Panc1 (cell line): ENCODE results near the gene SLC25A29. TPM values are rescaled to one million over a fixed set of nuclear protein-coding genes. Genes with fewer than 3 reads are reported as not detected.
"Not testable (repeated sequence)": the region's sequence is repeated elsewhere in the genome, so short reads cannot be mapped to it uniquely, and the experiment has no call there.

Source experiments
- ATAC-seq: fragments of 200-7000 bp; cut with Tn5 transposase; 2 replicates; pipeline ENCODE4 v1.9.1; 2020; ENCODE audit warnings: mild to moderate bottlenecking, moderate library complexity
- BruUV-seq: library from RNA; stranded (reverse); fragments of 400-500 nt; replicated peaks from 2 replicates; lab custom pipeline; 2021; lab: Mats Ljungman, UMichigan
- CTCF ChIA-PET: fragments of 300-600 bp; sonication (Branson Sonifier 250); formaldehyde crosslinking; loops from one replicate; lab custom pipeline; 2022; ENCODE audit warnings: antibody characterized with exemption; lab: Charles Lee
- POLR2A ChIA-PET: fragments of 300-600 bp; sonication (Branson Sonifier 250); formaldehyde crosslinking; loops from one replicate; lab custom pipeline; 2022; ENCODE audit warnings: antibody characterized with exemption; lab: Charles Lee
- DNase-seq: peaks from one replicate; pipeline ENCODE4 v3.0.0-alpha.2; 2010; ENCODE audit warnings: low read depth, low spot score
- H3K27ac ChIP-seq: 2 replicates; pipeline ENCODE4 v1.5.1; 2011; ENCODE audit warnings: mild to moderate bottlenecking, low read length, inconsistent platforms
- H3K27me3 ChIP-seq: fragments of 200-500 bp; sonication (Bioruptor generic); 2 replicates; pipeline ENCODE4 v1.6.0; 2014; ENCODE audit warnings: low read length, inconsistent platforms; ENCODE audit not compliant: control insufficient read depth, insufficient read depth
- H3K36me3 ChIP-seq: fragments of 200-500 bp; sonication (Bioruptor generic); 2 replicates; pipeline ENCODE4 v1.5.1; 2014; ENCODE audit warnings: inconsistent platforms, mild to moderate bottlenecking, low read length, moderate library complexity; ENCODE audit not compliant: control insufficient read depth, insufficient read depth
- H3K4me1 ChIP-seq: 2 replicates; pipeline ENCODE4 v1.5.1; 2011; ENCODE audit warnings: inconsistent platforms, mild to moderate bottlenecking, low read length, moderate library complexity; ENCODE audit not compliant: control insufficient read depth, insufficient read depth
- H3K4me3 ChIP-seq, 2 experiments: 2 replicates each; pipeline ENCODE4 v1.5.1; 2011 to 2012; ENCODE audit warnings: low read depth in 2 of 2, low read length in 2 of 2, mild to moderate bottlenecking in 2 of 2, inconsistent platforms in 1 of 2, moderate library complexity in 1 of 2
- H3K9me3 ChIP-seq: fragments of 200-500 bp; sonication (Bioruptor generic); 2 replicates; pipeline ENCODE4 v1.5.1; 2014; ENCODE audit warnings: low read depth, mild to moderate bottlenecking, inconsistent platforms, low read length, moderate library complexity; ENCODE audit not compliant: control insufficient read depth, insufficient read depth
- POLR2AphosphoS5 ChIP-seq: IDR thresholded peaks from 2 replicates; pipeline ENCODE4 v1.6.1; 2012; ENCODE audit warnings: mild to moderate bottlenecking, low read depth, low read length, moderate library complexity
- SIN3A ChIP-seq: IDR thresholded peaks from 2 replicates; pipeline ENCODE4 v1.6.1; 2012; ENCODE audit warnings: low read depth, mild to moderate bottlenecking, low read length, moderate library complexity, borderline replicate concordance; ENCODE audit not compliant: insufficient read depth
- TCF7L2 ChIP-seq: IDR thresholded peaks from 2 replicates; pipeline ENCODE4 v1.6.1; 2011; ENCODE audit warnings: mild to moderate bottlenecking, low read depth, low read length, inconsistent platforms
- in situ Hi-C: cut with HindIII; loops from 2 replicates; pipeline ENCODE4 v1.10.0; 2016; ENCODE audit warnings: low sequenced_read_pairs, low pct_unique_long_range_greater_than_20kb
- intact Hi-C: fragments of 100-400 bp; cut with micrococcal nuclease; formaldehyde crosslinking; loops from one replicate; pipeline ENCODE4 v1.10.0; 2022; ENCODE audit not compliant: unreplicated experiment
- total RNA-seq: library from RNA; stranded (reverse); gene quantifications from one replicate; pipeline ENCODE4 v1.2.1, GENCODE V29; 2021; ENCODE audit not compliant: unreplicated experiment
- TF ChIP-seq, protein P1 (sequence below), 2 experiments: IDR thresholded peaks; 2 replicates each; pipeline ENCODE4 v1.6.1; 2011 to 2012; ENCODE audit warnings: low read depth in 2 of 2, control low read depth in 1 of 2, low read length in 1 of 2, mild to moderate bottlenecking in 1 of 2, moderate library complexity in 1 of 2; ENCODE audit not compliant: insufficient read depth in 1 of 2
- TF ChIP-seq, protein P2 (sequence below): fragments of 450-650 bp; IDR thresholded peaks from 2 replicates; pipeline ENCODE4 v1.5.1; 2017; ENCODE audit warnings: mild to moderate bottlenecking

The SLC25A29 gene
- total RNA-seq, 1 experiment from 2014 or later: 33.6 TPM

DNA sequence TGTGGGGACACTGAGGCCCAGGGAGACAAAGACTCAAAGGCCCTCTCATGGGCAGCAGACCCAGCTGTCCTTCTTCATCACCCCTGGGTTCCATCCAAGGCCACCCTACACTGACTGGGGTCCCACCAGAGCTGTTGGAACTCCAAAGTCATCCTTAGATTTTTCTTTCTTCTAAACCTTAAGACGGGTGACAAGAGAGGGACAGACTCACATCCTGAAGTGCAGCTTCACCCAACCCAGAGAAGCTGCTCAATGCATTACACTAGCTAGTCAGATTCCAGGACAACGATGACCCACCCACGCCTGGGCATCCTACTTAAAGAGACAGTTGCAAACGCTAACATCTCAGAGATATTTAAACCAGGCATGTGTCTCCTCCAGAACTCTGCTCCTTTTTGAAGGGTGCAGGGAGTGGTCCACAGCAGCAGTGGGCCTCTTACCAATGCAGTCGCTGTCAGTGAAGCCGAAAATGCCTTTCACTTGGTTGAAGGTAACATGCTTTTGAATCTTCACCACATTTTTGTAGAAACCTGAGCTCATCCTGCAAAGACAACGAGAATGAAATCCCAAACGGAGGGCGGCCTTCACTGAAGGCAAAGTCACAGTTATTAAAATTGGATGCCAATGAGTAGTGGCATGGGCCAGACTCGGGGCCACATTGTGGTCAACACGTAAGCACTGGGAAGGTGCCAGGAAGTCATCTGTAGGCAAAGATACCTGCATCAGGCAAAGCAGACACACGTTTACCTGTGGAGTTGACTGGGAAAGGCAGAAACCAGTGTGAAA lies 40.3 kb upstream of the SLC25A29 start (continued):
- TF ChIP-seq SIN3A: no peak

DNA sequence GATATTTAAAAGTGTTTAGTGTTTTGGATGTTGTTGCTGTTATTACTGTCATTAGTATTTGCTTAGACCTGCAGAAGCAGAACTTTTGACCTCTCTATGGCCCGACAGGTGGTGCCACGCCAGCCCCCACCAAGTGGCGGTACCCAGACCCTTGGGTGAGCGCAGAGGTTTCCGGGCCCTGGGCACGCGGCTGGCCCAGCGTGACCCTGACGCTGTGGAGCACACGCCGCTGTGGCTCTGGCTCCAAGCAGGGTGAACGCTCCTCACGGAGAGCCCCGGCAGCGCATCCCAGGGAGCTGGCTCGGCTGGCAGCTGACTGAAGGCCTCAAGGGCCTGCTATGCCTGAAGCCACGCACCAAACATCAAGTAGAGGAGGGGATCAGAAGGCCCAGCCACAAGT lies 39.5 kb upstream of the SLC25A29 start:
- CTCF ChIA-PET: no interaction called here
- intact Hi-C loops: no loop called here
- no peak for DNase-seq
- H3K4me3 ChIP-seq: no peak overlapping the region
- no peaks in the 10 kb centered on the region for H3K36me3 ChIP-seq
- H3K27ac ChIP-seq: no peak overlapping the region
- peaks cover 5% of the 10 kb centered on the region; the same call in 1 of the 2 replicates for H3K4me1 ChIP-seq
- BruUV-seq: no TSS peak
- no peaks in the 10 kb centered on the region for H3K9me3 ChIP-seq
- no peak for ATAC-seq
- TF ChIP-seq SIN3A: no peak
- no peak for TF ChIP-seq POLR2AphosphoS5
- no peak for TF ChIP-seq TCF7L2
- TF ChIP-seq, protein P1, sequence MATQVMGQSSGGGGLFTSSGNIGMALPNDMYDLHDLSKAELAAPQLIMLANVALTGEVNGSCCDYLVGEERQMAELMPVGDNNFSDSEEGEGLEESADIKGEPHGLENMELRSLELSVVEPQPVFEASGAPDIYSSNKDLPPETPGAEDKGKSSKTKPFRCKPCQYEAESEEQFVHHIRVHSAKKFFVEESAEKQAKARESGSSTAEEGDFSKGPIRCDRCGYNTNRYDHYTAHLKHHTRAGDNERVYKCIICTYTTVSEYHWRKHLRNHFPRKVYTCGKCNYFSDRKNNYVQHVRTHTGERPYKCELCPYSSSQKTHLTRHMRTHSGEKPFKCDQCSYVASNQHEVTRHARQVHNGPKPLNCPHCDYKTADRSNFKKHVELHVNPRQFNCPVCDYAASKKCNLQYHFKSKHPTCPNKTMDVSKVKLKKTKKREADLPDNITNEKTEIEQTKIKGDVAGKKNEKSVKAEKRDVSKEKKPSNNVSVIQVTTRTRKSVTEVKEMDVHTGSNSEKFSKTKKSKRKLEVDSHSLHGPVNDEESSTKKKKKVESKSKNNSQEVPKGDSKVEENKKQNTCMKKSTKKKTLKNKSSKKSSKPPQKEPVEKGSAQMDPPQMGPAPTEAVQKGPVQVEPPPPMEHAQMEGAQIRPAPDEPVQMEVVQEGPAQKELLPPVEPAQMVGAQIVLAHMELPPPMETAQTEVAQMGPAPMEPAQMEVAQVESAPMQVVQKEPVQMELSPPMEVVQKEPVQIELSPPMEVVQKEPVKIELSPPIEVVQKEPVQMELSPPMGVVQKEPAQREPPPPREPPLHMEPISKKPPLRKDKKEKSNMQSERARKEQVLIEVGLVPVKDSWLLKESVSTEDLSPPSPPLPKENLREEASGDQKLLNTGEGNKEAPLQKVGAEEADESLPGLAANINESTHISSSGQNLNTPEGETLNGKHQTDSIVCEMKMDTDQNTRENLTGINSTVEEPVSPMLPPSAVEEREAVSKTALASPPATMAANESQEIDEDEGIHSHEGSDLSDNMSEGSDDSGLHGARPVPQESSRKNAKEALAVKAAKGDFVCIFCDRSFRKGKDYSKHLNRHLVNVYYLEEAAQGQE (IDR thresholded peaks at IDR 0.05; ENCODE audit: insufficient read depth in 1 of 2, low read depth in 2 of 2, low read length in 1 of 2): no peak
- TF ChIP-seq, protein P2, sequence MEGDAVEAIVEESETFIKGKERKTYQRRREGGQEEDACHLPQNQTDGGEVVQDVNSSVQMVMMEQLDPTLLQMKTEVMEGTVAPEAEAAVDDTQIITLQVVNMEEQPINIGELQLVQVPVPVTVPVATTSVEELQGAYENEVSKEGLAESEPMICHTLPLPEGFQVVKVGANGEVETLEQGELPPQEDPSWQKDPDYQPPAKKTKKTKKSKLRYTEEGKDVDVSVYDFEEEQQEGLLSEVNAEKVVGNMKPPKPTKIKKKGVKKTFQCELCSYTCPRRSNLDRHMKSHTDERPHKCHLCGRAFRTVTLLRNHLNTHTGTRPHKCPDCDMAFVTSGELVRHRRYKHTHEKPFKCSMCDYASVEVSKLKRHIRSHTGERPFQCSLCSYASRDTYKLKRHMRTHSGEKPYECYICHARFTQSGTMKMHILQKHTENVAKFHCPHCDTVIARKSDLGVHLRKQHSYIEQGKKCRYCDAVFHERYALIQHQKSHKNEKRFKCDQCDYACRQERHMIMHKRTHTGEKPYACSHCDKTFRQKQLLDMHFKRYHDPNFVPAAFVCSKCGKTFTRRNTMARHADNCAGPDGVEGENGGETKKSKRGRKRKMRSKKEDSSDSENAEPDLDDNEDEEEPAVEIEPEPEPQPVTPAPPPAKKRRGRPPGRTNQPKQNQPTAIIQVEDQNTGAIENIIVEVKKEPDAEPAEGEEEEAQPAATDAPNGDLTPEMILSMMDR: no peak
- POLR2A ChIA-PET: interaction anchor here (0.6 kb wide), 1 partner anchor 32 kb away, joined by 5 read pairs; no protein-coding TSS in a partner anchor
- in situ Hi-C loops: no loop called here
- no peaks in the 10 kb centered on the region for H3K27me3 ChIP-seq

DNA sequence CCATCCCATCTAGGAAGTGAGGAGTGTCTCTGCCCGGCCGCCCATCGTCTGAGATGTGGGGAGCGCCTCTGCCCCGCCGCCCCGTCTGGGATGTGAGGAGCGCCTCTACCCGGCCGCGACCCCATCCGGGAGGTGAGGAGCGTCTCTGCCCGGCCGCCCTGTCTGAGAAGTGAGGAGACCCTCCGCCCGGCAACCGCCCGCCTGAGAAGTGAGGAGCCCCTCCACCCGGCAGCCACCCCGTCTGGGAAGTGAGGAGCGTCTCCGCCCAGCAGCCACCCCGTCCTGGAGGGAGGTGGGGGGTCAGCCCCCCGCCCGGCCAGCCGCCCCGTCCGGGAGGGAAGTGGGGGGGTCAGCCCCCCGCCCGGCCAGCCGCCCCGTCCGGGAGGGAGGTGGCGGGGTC lies 38.4 kb upstream of the SLC25A29 start:
- H3K27me3 ChIP-seq, intact Hi-C loops, H3K9me3 ChIP-seq, ATAC-seq, H3K4me1 ChIP-seq, in situ Hi-C loops, H3K27ac ChIP-seq, CTCF ChIA-PET, H3K4me3 ChIP-seq, DNase-seq, BruUV-seq, POLR2A ChIA-PET, H3K36me3 ChIP-seq: not testable (repeated sequence)

DNA sequence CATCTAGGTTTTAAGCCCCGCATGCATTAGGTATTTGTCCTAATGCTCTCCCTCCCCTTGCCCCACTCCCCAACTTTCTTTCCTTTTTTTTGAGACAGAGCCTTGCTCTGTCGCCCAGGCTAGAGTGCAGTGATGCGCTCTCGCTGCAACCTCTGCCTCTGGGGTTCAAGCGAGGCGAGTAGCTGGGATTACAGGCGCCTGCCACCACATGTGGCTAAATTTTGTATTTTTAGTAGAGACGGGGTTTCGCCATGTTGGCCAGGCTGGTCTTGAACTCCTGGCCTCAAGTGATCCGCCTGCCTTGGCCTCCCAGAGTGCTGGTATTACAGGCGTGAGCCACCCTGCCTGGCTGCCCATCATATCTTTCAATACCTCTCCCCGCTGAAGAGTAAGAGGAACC lies 36.6 kb upstream of the SLC25A29 start:
- H3K4me1 ChIP-seq, BruUV-seq, H3K9me3 ChIP-seq, ATAC-seq, intact Hi-C loops, H3K27me3 ChIP-seq, CTCF ChIA-PET, in situ Hi-C loops, H3K4me3 ChIP-seq, POLR2A ChIA-PET, H3K36me3 ChIP-seq, DNase-seq, H3K27ac ChIP-seq: not testable (repeated sequence)
